ENCODE data around the gene HUNK. TPM values are rescaled to one million over a fixed set of nuclear protein-coding genes. Genes with fewer than 3 reads are reported as not detected.

Gene HUNK
- total RNA-seq, 1 donor = under 0.01 TPM

- no peaks in the 10 kb centered on the region for H3K79me2 ChIP-seq (ENCODE audit: insufficient read depth, low read length)
- no peak overlapping the region for H3K4me3 ChIP-seq (ENCODE audit: insufficient read depth, low read length)
- TF ChIP-seq CTCF (IDR thresholded peaks at IDR 0.05; ENCODE audit: extremely low read depth, low read depth, low read length) = no peak
- no peaks in the 10 kb centered on the region for H3K4me1 ChIP-seq (ENCODE audit: insufficient read depth, low read length)
- no peaks in the 10 kb centered on the region for H3K27me3 ChIP-seq (ENCODE audit: insufficient read depth, low read length)
- no peak for DNase-seq (ENCODE audit: insufficient read length, low spot score, missing footprints)
- H3K36me3 ChIP-seq (ENCODE audit: insufficient read depth, low read length) = no peaks in the 10 kb centered on the region
- no peak overlapping the region for H3K4me2 ChIP-seq (ENCODE audit: insufficient read depth, low read length)
- peaks cover 6% of the 10 kb centered on the region for H3K9me3 ChIP-seq (ENCODE audit: low read depth, low read length)
- no peaks in the 10 kb centered on the region for H4K20me1 ChIP-seq (ENCODE audit: insufficient read depth, low read length)
- no peak overlapping the region for H2AFZ ChIP-seq (ENCODE audit: low read length)
- H3K27ac ChIP-seq (ENCODE audit: low read depth, low read length) = no peak overlapping the region
Observed at GRCh38 chr21:32046191-32046590, 173.4 kb downstream of the HUNK start.

- H3K4me3 ChIP-seq (ENCODE audit: insufficient read depth, low read length) = no peak overlapping the region
- H3K4me2 ChIP-seq (ENCODE audit: insufficient read depth, low read length) = no peak overlapping the region
- no peak for DNase-seq (ENCODE audit: insufficient read length, low spot score, missing footprints)
- no peaks in the 10 kb centered on the region for H3K4me1 ChIP-seq (ENCODE audit: insufficient read depth, low read length)
- peaks cover 3% of the 10 kb centered on the region for H3K9me3 ChIP-seq (ENCODE audit: low read depth, low read length)
- no peak for TF ChIP-seq CTCF (IDR thresholded peaks at IDR 0.05; ENCODE audit: extremely low read depth, low read depth, low read length)
- H2AFZ ChIP-seq (ENCODE audit: low read length) = no peak overlapping the region
- no peaks in the 10 kb centered on the region for H3K36me3 ChIP-seq (ENCODE audit: insufficient read depth, low read length)
- H3K79me2 ChIP-seq (ENCODE audit: insufficient read depth, low read length) = no peaks in the 10 kb centered on the region
- H4K20me1 ChIP-seq (ENCODE audit: insufficient read depth, low read length) = no peaks in the 10 kb centered on the region
- no peaks in the 10 kb centered on the region for H3K27me3 ChIP-seq (ENCODE audit: insufficient read depth, low read length)
- no peak overlapping the region for H3K27ac ChIP-seq (ENCODE audit: low read depth, low read length)
Observed at GRCh38 chr21:32048353-32048752, 175.5 kb downstream of the HUNK start.

Other genes with a start within 250 kb of the HUNK start
- 187 and 207 TPM in 2 replicates for gene SOD1, start 213.3 kb upstream of the HUNK start, total RNA-seq
- 7.6 and 10.9 TPM in 2 replicates for gene SCAF4, start 140.9 kb upstream of the HUNK start, total RNA-seq